ENCODE measurements around the gene MCHR1. TPM values are rescaled to one million over a fixed set of nuclear protein-coding genes. Genes with fewer than 3 reads are reported as not detected.
"Not testable (repeated sequence)": the region's sequence is repeated elsewhere in the genome, so short reads cannot be mapped to it uniquely, and the experiment has no call there.

Gene MCHR1
- total RNA-seq, 1 donor from 2014 or later = not detected

DNA sequence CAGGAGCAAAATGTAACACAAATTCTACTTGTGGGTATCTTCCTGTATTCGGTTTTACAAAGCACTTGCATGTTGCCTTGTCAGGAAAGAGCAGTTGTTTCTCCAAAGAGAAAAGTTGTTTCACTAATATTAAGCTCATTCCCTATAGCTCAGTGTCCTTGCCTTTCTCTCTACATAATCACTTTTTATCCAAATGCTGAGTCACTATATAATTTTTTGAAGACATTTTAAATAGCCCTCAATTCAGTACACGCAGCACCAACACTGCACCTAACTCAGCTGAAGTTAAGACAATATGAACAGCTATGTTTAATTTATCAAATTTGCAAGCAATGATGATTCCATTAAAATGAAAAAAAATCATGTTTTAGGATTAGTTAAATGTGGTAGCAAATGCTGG is 28.2 kb upstream of the MCHR1 start:
- no peak for DNase-seq (ENCODE audit: extremely low spot score in 2 of 2)
- Histone ChIP-seq H3K4me3 (peak overlapping the region; percentile 53 to 61), H3K4me1 (peaks cover 37% of the 10 kb centered on the region), H3K27ac (peak overlapping the region; percentile 96), H3K36me3 (no peaks in the 10 kb centered on the region), H3K27me3 (no peaks in the 10 kb centered on the region), H3K9me3 (no peaks in the 10 kb centered on the region)
- TF ChIP-seq, protein P1, sequence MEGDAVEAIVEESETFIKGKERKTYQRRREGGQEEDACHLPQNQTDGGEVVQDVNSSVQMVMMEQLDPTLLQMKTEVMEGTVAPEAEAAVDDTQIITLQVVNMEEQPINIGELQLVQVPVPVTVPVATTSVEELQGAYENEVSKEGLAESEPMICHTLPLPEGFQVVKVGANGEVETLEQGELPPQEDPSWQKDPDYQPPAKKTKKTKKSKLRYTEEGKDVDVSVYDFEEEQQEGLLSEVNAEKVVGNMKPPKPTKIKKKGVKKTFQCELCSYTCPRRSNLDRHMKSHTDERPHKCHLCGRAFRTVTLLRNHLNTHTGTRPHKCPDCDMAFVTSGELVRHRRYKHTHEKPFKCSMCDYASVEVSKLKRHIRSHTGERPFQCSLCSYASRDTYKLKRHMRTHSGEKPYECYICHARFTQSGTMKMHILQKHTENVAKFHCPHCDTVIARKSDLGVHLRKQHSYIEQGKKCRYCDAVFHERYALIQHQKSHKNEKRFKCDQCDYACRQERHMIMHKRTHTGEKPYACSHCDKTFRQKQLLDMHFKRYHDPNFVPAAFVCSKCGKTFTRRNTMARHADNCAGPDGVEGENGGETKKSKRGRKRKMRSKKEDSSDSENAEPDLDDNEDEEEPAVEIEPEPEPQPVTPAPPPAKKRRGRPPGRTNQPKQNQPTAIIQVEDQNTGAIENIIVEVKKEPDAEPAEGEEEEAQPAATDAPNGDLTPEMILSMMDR (IDR thresholded peaks at IDR 0.05) = no peak
- intact Hi-C loops (cut with DNase I) = no loop called here

DNA sequence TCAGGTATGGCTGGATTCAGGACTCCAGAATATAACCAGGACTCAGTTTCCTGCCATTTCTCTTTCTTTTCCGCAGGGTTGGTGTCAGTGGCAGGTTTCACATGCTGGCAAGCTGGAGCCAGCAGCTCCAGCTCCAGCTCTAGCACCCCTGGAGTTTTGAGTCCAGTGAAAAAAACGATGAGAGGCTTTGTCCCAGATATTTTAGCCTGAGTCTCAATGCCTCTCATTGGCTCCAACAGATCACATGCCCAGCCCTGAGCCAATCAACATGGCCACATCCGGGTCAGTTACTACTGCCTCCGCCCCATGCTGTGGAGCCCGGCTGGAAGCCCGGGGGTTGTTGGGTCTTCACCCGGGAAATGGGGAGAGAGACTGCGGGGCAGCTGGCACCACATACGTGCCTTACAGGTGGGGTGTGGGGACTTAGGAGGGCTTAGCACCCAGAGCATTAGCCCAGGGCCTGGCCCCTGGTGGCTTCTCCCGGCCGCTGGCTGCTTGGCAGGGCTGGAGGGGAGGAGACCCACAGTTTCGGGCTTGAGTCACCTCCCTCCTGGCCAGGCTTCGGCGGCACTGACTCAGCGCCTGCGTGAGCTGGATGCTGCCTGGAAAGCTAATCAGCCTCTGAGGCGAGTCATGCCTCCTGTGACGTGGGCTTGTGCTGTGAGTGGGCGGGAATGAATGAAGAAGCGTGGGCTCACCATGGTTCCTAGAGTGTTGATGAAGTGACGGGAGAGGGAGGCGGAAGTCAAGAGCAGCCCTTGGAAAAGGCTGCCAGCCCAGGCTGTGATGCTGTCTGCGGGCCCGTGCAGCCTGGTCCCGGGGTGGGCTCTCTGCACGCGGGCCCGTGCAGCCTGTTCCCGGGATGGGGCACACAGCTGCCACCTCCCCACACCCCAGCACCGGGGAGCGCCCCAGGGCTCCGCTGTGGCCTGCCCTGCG is 27.5 kb upstream of the MCHR1 start:
- Histone ChIP-seq H3K4me1 (peaks cover 37% of the 10 kb centered on the region), H3K36me3 (no peaks in the 10 kb centered on the region), H3K27ac (peak overlapping the region; percentile 96), H3K4me3 (peak overlapping the region; percentile 53 to 61), H3K27me3 (no peaks in the 10 kb centered on the region), H3K9me3 (no peaks in the 10 kb centered on the region)
- TF ChIP-seq, protein P1 (IDR thresholded peaks at IDR 0.05) = no peak
- peak in 1 of 2 donors; percentile 45 for TF ChIP-seq POLR2A (IDR thresholded peaks at IDR 0.05)
- TF ChIP-seq POLR2AphosphoS5 (IDR thresholded peaks at IDR 0.05; ENCODE audit: insufficient read depth in 1 of 2, low read depth in 1 of 2) = peak; percentile 95 to 98
- intact Hi-C loops (cut with DNase I) = no loop called here
- peak in 1 of 2 donors; percentile 99 for DNase-seq (ENCODE audit: extremely low spot score in 2 of 2)

DNA sequence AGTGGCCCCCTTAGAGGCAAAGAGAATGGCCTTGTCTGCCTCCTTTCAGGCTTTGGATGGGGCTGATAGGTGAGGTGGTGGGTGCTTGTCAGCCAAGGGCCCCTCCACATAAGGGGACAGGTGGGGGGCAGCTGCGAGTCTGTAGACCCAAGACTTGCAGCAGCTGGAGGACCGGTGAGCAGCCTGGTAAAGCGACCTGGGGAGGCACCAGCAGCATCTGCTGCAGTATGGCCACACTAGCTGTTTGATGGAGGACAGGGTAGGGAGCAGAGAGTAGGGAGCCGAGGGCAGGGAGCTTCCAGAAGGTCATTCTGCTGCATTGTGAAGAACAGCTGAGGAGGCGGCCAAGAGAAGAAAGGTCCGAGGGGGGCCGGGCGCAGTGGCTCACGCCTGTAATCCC is 25.9 kb upstream of the MCHR1 start:
- no peak for DNase-seq (ENCODE audit: extremely low spot score in 2 of 2)
- no peaks in the 10 kb centered on the region for H3K36me3 ChIP-seq
- TF ChIP-seq POLR2AphosphoS5 (IDR thresholded peaks at IDR 0.05; ENCODE audit: insufficient read depth in 1 of 2, low read depth in 1 of 2) = no peak
- no peak for TF ChIP-seq POLR2A (IDR thresholded peaks at IDR 0.05)
- TF ChIP-seq, protein P1 (IDR thresholded peaks at IDR 0.05) = no peak
- intact Hi-C loops (cut with DNase I) = no loop called here
- peaks cover 37% of the 10 kb centered on the region for H3K4me1 ChIP-seq
- H3K27me3 ChIP-seq = no peaks in the 10 kb centered on the region
- H3K9me3 ChIP-seq = no peaks in the 10 kb centered on the region
- H3K4me3 ChIP-seq = no peak overlapping the region
- peak overlapping the region; percentile 96 for H3K27ac ChIP-seq

DNA sequence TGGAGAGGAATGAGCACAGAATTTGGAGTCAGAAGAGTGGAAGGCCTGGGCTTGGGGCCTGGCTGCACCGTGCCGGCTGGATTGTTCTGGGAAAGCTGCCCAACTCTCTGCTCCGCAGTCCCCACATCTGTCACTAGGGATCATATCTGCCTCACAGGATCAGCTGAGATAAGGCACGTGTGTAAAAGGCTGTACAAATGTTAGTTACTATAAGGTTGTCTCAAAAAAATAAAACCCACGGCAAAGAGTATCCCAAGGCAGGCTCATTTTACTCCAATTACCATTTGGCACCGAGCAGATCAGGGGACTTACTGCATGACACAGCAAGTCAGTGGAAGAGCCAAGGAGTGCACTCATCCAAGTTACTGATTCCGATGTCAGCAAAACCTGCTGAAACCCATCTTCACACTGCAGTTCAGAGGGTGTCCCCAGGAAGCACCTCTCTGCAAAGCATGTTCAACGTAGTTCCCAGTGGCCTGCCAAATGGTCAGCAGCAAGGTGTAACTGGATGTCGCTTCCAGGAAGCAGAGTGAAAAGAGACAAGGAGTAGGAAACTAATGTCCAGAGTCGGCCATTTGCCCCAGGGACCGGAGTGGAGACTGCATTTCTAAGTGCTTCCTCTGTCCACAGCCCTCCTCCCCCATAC is 24.6 kb upstream of the MCHR1 start:
- no peak for DNase-seq (ENCODE audit: extremely low spot score in 2 of 2)
- Histone ChIP-seq H3K4me3 (no peak overlapping the region), H3K27me3 (no peaks in the 10 kb centered on the region), H3K4me1 (peaks cover 37% of the 10 kb centered on the region), H3K9me3 (no peaks in the 10 kb centered on the region), H3K36me3 (no peaks in the 10 kb centered on the region), H3K27ac (peak overlapping the region; percentile 96)
- no peak for TF ChIP-seq POLR2A (IDR thresholded peaks at IDR 0.05)
- peak; percentile 14 to 45 for TF ChIP-seq POLR2AphosphoS5 (IDR thresholded peaks at IDR 0.05; ENCODE audit: insufficient read depth in 1 of 2, low read depth in 1 of 2)
- TF ChIP-seq, protein P1 (IDR thresholded peaks at IDR 0.05) = peak in 1 of 3 experiments; percentile 22
- intact Hi-C loops (cut with DNase I) = no loop called here

DNA sequence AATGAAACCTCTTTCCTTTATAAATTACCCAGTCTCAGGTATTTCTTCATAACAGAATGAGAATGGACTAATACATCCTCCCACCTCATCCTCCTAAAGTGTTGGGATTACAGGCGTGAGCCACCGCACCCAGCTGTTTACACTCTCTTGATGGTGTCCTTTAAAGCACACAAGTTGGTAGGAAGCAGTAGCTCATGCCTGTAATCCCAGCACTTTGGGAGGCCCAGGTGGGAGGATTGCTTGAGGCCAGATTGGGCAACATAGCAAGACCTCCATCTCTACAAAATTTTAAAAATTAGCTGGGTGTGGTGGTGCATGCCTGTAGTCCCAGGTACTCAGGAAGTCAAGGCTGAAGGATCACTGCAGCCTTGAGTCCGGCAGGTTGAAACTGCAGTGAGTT is 23.3 kb upstream of the MCHR1 start:
- H3K27me3 ChIP-seq; H3K36me3 ChIP-seq; intact Hi-C loops (cut with DNase I); H3K9me3 ChIP-seq; H3K27ac ChIP-seq; H3K4me3 ChIP-seq; DNase-seq (ENCODE audit: extremely low spot score in 2 of 2): not testable (repeated sequence)
- H3K4me1 ChIP-seq = peaks cover 36% of the 10 kb centered on the region

DNA sequence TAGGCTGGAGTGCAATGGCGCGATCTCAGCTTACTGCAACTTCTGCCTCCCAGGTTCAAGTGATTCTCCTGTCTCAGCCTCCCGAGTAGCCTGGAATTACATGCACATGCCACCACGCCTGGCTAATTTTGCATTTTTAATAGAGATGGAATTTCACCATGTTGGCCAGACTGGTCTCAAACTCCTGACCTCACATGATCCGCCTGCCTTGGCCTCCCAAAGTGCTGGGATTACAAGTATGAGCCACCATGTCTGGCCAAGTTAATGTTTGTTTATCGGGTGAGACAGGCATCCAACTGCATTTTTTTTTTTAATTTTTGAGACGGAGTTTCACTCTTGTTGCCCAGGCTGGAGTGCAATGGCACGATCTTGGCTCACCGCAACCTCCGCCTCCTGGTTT is 22.6 kb upstream of the MCHR1 start:
- intact Hi-C loops (cut with DNase I); DNase-seq (ENCODE audit: extremely low spot score in 2 of 2); H3K9me3 ChIP-seq; H3K36me3 ChIP-seq; H3K4me3 ChIP-seq; H3K27me3 ChIP-seq; H3K27ac ChIP-seq: not testable (repeated sequence)
- peaks cover 30% of the 10 kb centered on the region for H3K4me1 ChIP-seq
